GM12873 (cell line): ENCODE measurements around the gene GCC1.

ENCODE experiments used
- TF ChIP-seq, protein P1 (sequence below): IDR thresholded peaks from 2 replicates; pipeline ENCODE4 v1.5.1; 2012; ENCODE audit warnings: low read depth, mild to moderate bottlenecking, moderate library complexity, low read length, control low read depth; ENCODE audit not compliant: insufficient read depth; ENCODE audit errors: missing control alignments

The GCC1 gene

DNA sequence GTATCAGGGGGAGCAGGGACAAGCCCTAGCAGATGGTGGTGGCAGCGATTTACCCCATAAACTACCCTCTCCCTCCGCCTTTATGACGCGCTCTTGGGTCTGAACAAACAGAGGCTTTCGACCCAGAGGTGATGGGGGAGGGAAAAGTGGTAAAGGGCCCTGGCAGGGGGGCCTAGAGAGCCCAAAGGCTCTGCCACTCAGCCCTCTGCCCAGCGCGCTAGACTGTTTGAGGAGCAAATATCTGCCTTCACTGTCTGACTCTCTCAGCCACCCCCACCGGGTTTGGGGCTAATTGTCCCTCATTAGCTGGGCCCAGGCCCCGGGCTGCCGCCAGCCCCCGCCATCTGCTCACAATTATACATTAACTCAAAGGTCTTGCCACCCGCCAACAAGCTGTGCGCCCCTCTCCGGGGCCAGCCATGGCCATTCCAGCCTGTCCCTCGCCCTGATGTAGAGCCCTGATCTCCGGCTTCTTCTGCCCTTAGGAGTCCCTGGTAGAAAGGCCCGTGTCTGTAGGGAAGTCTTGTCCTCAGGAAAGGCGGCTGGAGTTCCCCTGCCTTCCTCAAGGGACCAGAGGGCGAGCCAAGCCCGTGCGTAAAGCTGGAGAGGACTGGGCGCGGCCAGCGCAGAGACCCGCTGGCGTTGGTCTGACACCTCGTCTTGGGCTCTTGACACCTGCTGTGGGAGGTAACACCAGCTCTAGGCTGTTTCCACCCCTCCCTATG is 34.4 kb upstream of the GCC1 start:
- TF ChIP-seq, protein P1, sequence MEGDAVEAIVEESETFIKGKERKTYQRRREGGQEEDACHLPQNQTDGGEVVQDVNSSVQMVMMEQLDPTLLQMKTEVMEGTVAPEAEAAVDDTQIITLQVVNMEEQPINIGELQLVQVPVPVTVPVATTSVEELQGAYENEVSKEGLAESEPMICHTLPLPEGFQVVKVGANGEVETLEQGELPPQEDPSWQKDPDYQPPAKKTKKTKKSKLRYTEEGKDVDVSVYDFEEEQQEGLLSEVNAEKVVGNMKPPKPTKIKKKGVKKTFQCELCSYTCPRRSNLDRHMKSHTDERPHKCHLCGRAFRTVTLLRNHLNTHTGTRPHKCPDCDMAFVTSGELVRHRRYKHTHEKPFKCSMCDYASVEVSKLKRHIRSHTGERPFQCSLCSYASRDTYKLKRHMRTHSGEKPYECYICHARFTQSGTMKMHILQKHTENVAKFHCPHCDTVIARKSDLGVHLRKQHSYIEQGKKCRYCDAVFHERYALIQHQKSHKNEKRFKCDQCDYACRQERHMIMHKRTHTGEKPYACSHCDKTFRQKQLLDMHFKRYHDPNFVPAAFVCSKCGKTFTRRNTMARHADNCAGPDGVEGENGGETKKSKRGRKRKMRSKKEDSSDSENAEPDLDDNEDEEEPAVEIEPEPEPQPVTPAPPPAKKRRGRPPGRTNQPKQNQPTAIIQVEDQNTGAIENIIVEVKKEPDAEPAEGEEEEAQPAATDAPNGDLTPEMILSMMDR = no peak

- TF ChIP-seq, protein P1 = no peak
Measured at GRCh38 chr7:127618775-127619174, 33.4 kb upstream of the GCC1 start.

- TF ChIP-seq, protein P1 = no peak
Measured at GRCh38 chr7:127618042-127618441, 32.6 kb upstream of the GCC1 start, which contains the start of gene PAX4. Gene PAX4, minus strand, starts transcription at chr7:127618142. Its CDS starts 2,214 bp downstream, at chr7:127615928.

DNA sequence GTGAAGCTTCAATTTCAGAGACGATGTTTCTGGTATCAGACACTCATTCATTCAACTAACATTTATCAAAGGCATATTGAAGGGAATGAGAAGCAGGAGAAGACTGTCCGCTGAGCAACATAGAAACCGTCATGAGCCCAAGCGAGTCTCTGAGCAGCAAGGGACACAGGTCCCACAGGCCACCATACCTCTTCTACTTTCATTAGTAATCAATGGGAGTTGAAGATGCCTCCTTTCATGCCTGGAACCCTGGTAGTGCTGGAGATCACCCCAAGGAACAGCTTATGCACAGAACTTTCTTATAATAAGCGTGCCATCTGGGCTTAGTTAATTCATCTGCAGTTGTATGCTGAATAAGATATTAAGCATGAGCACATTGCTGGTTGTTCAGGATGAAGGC is 31.3 kb upstream of the GCC1 start:
- TF ChIP-seq, protein P1 = no peak

DNA sequence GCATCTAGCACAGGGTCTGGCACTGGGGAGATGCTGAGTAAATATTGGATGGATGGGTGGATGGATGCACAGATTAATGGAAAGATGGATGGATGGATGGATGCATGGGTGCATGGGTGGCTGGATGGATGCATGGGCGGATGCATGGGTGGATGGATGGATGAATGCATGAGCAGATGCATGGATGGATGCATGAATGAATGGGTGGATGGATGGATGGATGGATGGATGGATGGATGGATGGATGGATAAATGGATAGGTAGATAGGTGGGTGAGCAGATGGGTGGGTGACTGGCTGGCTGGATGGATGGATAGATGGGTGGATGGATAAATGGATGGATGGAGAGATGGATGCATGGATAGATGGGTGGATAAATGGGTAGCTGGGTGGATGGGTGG is 26.9 kb upstream of the GCC1 start:
- TF ChIP-seq, protein P1 = no peak

DNA sequence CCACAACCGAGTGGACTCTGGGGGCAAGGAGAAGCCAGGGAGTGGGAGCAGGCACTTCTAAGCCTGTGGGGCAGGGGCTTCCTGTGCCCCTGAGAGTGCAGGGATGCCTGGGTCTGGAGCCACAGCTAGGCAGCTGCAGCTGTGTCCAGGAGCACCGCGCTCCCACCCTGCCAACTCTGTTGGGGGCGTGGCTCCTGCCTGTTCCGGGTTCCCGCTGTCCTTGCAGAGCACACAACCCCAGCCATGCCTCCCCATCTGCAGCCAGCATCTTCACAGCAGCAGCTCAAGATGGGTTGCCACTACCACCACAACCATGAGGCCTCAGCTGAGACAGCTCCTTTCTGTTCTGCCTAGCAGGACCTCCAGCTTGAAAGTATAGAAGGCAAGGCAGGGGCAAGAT is 23.9 kb upstream of the GCC1 start:
- TF ChIP-seq, protein P1 = no peak

DNA sequence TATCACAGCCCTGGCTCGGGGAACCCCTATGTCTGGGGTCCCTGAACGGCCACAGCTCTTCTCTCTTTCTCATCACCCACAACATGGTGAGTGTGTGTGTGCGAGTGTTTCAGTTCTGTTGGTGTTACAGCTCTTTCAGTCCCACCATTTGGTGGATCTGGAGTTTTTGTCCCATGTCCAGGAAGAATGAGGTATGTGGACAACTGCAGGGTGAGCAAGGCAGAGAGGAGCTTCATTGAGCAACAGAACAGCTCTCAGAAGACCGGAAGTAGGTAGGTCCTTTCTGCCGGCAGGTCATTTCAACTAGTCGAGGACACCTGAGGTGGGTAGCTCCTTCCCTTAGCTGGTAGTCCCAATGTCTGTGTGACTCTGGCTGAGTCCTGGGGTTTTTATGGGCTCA is 23.1 kb upstream of the GCC1 start:
- TF ChIP-seq, protein P1 = no peak
